Adrenal gland (tissue), 5 donors: ENCODE data around the gene OR14A16.

Experiments used
- POLR2A ChIP-seq, 2 donors: fragments of 450-650 bp; IDR thresholded peaks; one replicate each; pipeline ENCODE4 v1.6.1; 2017; ENCODE audit warnings: antibody characterized with exemption in 2 of 2, mild to moderate bottlenecking in 2 of 2, moderate library complexity in 1 of 2
- TF ChIP-seq, protein P1 (sequence below), 6 experiments: fragments of 450-650 bp in 4 of 6; fragments of 200-600 bp in 2 of 6; sonication (generic) in 1 of 6; IDR thresholded peaks; 1 replicate in 5 of 6; 2 replicates in 1 of 6; pipeline versions ENCODE4 v1.5.1 to v1.8.0; 2016 to 2021; ENCODE audit warnings: antibody characterized with exemption in 6 of 6, mild to moderate bottlenecking in 2 of 6, moderate library complexity in 1 of 6
- donor health status: DM: no; HTN: no; CAD: no.

DNA sequence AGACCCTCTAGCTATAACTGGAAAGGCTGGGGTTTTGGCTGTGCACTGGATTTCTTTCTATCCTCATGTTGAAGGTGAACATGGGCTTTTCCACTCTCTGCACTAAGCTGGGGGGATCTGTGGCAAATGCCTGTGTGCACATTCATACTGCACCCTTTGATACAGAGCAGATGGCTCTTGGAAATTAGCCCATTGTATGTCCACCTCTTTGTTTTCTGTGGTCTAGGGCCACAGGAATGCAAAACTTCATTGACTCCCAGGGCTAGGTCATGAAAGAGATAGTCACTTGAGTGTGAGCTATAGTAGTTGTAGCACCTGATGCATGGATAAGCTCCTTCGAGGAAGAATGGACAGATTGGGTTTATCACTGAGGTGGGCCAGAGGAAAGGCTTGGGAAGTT lies 5.7 kb upstream of the OR14A16 start:
- TF ChIP-seq, protein P1, sequence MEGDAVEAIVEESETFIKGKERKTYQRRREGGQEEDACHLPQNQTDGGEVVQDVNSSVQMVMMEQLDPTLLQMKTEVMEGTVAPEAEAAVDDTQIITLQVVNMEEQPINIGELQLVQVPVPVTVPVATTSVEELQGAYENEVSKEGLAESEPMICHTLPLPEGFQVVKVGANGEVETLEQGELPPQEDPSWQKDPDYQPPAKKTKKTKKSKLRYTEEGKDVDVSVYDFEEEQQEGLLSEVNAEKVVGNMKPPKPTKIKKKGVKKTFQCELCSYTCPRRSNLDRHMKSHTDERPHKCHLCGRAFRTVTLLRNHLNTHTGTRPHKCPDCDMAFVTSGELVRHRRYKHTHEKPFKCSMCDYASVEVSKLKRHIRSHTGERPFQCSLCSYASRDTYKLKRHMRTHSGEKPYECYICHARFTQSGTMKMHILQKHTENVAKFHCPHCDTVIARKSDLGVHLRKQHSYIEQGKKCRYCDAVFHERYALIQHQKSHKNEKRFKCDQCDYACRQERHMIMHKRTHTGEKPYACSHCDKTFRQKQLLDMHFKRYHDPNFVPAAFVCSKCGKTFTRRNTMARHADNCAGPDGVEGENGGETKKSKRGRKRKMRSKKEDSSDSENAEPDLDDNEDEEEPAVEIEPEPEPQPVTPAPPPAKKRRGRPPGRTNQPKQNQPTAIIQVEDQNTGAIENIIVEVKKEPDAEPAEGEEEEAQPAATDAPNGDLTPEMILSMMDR (IDR thresholded peaks at IDR 0.05) = no peak
- TF ChIP-seq POLR2A (IDR thresholded peaks at IDR 0.05) = no peak
